Trophoblast cell (in vitro differentiated cells and primary cell): ENCODE results near the gene MTUS2.
A peak's percentile ranks its signal among the peaks of the same experiment; 100 is the strongest.

Source experiments
- DNase-seq, 2 donors: peaks; one replicate each; pipeline ENCODE4 v3.0.0-alpha.2; 2016
- H2AFZ ChIP-seq: 2 replicates; pipeline ENCODE4 v1.6.1; 2013; ENCODE audit warnings: low read length, moderate library complexity, mild to moderate bottlenecking; ENCODE audit not compliant: insufficient read depth, poor library complexity
- H2AK5ac ChIP-seq: 2 replicates; pipeline ENCODE4 v1.6.1; 2013; ENCODE audit warnings: mild to moderate bottlenecking, low read length
- H2BK120ac ChIP-seq: 2 replicates; pipeline ENCODE4 v1.6.1; 2013; ENCODE audit warnings: low read length, mild to moderate bottlenecking, moderate library complexity; ENCODE audit not compliant: insufficient read depth, poor library complexity
- H2BK12ac ChIP-seq: 2 replicates; pipeline ENCODE4 v1.6.1; 2013; ENCODE audit warnings: mild to moderate bottlenecking, low read length, moderate library complexity
- H2BK5ac ChIP-seq: 2 replicates; pipeline ENCODE4 v1.6.1; 2013; ENCODE audit warnings: low read length, low read depth, moderate library complexity, mild to moderate bottlenecking; ENCODE audit not compliant: poor library complexity
- H3K14ac ChIP-seq: 2 replicates; pipeline ENCODE4 v1.6.1; 2013; ENCODE audit warnings: mild to moderate bottlenecking, low read length
- H3K18ac ChIP-seq: 2 replicates; pipeline ENCODE4 v1.6.1; 2013; ENCODE audit warnings: mild to moderate bottlenecking, low read length
- H3K23ac ChIP-seq: 2 replicates; pipeline ENCODE4 v1.6.1; 2013; ENCODE audit warnings: low read length
- H3K27ac ChIP-seq: 2 replicates; pipeline ENCODE4 v1.5.1; 2013; ENCODE audit warnings: low read depth, mild to moderate bottlenecking, inconsistent platforms, low read length, moderate library complexity
- H3K27me3 ChIP-seq: 2 replicates; pipeline ENCODE4 v1.6.1; 2013; ENCODE audit warnings: inconsistent platforms, mild to moderate bottlenecking, low read length, moderate library complexity; ENCODE audit not compliant: insufficient read depth
- H3K36me3 ChIP-seq, 2 experiments: 1 replicate in 1 of 2; 2 replicates in 1 of 2; pipeline ENCODE4 v1.6.1; 2013; ENCODE audit warnings: low read length in 2 of 2, mild to moderate bottlenecking in 2 of 2, moderate library complexity in 1 of 2; ENCODE audit not compliant: insufficient read depth in 2 of 2, control insufficient read depth in 1 of 2
- H3K4ac ChIP-seq: 2 replicates; pipeline ENCODE4 v1.6.1; 2013; ENCODE audit warnings: low read depth, mild to moderate bottlenecking, low read length, moderate library complexity
- H3K4me1 ChIP-seq, 2 experiments: 1 replicate in 1 of 2; 2 replicates in 1 of 2; pipeline ENCODE4 v1.6.1; 2013; ENCODE audit warnings: low read length in 2 of 2, mild to moderate bottlenecking in 2 of 2, moderate library complexity in 1 of 2; ENCODE audit not compliant: insufficient read depth in 2 of 2, control insufficient read depth in 1 of 2
- H3K4me2 ChIP-seq: 2 replicates; pipeline ENCODE4 v1.6.1; 2013; ENCODE audit warnings: inconsistent platforms, mild to moderate bottlenecking, low read length, moderate library complexity
- H3K4me3 ChIP-seq: 2 replicates; pipeline ENCODE4 v1.5.1; 2013; ENCODE audit warnings: mild to moderate bottlenecking, low read depth, low read length, inconsistent platforms
- H3K79me1 ChIP-seq: one replicate; pipeline ENCODE4 v1.6.1; 2013; ENCODE audit warnings: low read length
- H3K79me2 ChIP-seq: 2 replicates; pipeline ENCODE4 v1.6.1; 2013; ENCODE audit warnings: low read length, mild to moderate bottlenecking; ENCODE audit not compliant: control insufficient read depth, insufficient read depth, poor library complexity
- H3K9ac ChIP-seq: 2 replicates; pipeline ENCODE4 v1.6.1; 2013; ENCODE audit warnings: mild to moderate bottlenecking, low read length
- H3K9me3 ChIP-seq: 2 replicates; pipeline ENCODE4 v1.6.1; 2013; ENCODE audit warnings: low read depth, mild to moderate bottlenecking, control low read depth, inconsistent platforms, low read length; ENCODE audit not compliant: insufficient read depth
- H4K12ac ChIP-seq: 2 replicates; pipeline ENCODE4 v1.6.1; 2013; ENCODE audit warnings: low read depth, mild to moderate bottlenecking, low read length, moderate library complexity
- H4K8ac ChIP-seq: 2 replicates; pipeline ENCODE4 v1.6.1; 2013; ENCODE audit warnings: low read depth, mild to moderate bottlenecking, low read length, moderate library complexity
- H4K91ac ChIP-seq: one replicate; pipeline ENCODE4 v1.6.1; 2013; ENCODE audit warnings: low read depth, mild to moderate bottlenecking, low read length, moderate library complexity
- WGBS: extraction: QIAGEN DNeasy Blood & Tissue Kit; methylation state at CpG from one replicate; pipeline ENCODE4 v1.1.7; 2013; ENCODE audit warnings: missing lambda C conversion rate; ENCODE audit not compliant: insufficient read length, insufficient coverage; ENCODE audit errors: extremely low coverage; 5-methylcytosine and 5-hydroxymethylcytosine counted together

The MTUS2 gene

DNA sequence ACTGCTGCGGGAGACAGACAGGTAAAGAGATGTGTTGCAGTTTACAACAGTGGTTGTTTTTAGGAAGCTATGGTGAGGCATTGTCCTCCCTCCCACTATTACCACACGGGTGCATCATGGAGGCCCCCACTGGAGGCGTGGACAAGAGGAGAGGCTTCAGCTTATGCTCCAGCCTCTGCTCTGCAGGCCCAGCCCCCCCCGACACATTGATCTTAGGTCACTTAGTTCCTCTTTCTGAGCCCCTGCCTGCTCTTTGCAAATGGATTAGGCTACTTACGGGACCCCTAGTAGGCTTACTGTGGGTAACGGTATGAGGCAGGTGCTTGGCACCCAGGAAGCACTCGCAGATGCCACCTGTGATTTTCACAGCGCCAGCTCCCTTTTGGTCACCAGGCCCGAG, 651.4 kb downstream of the MTUS2 start:
- Histone ChIP-seq H4K12ac (no peak overlapping the region), H3K4ac (no peak overlapping the region), H3K27ac (no peak overlapping the region), H3K4me1 (no peaks in the 10 kb centered on the region), H3K23ac (no peak overlapping the region), H3K4me2 (no peak overlapping the region), H4K91ac (no peak overlapping the region), H4K8ac (no peak overlapping the region), H3K79me2 (no peaks in the 10 kb centered on the region), H2BK120ac (no peak overlapping the region), H3K36me3 (no peaks in the 10 kb centered on the region), H2AK5ac (no peak overlapping the region), H2AFZ (no peak overlapping the region), H2BK12ac (no peak overlapping the region), H3K18ac (no peak overlapping the region), H3K27me3 (no peaks in the 10 kb centered on the region), H3K14ac (no peak overlapping the region), H3K9me3 (no peaks in the 10 kb centered on the region), H3K9ac (peak overlapping the region; percentile 56), H2BK5ac (no peak overlapping the region), H3K4me3 (no peak overlapping the region), H3K79me1 (no peaks in the 10 kb centered on the region)
- DNase-seq = no peak
- no CpG with 5 or more reads among the region's 9 CpGs for WGBS

DNA sequence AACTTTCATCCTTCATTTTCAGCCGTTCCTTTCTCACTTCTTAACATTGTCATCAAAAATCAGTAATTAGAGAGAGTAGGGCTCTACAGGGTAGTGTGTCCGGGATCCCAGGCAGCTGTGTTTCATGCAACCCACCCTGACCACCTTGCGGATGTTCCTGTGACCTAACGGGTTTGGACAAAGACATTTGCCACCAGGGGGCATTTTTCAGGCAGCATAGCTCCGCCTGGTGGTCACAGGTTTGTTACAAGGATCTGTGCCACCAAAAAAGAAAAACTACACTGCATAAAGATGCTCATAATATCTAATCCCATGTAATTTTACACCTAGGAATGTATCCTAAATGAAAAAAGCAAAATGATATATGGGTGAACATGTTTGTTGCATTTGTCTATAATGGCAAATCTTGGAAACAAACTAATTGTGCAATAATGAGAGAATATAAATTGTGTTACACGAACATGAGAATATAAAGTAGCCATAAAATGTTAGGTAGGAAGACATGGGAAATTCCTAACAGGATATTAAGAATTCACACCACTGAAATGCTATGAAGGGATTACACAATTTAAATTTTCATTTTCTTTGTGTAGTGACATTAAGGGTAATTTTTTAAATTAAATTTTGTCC, 652.3 kb downstream of the MTUS2 start:
- Histone ChIP-seq H4K8ac (no peak overlapping the region), H4K91ac (no peak overlapping the region), H3K18ac (no peak overlapping the region), H2BK5ac (no peak overlapping the region), H3K9me3 (no peaks in the 10 kb centered on the region), H3K4me2 (no peak overlapping the region), H3K27me3 (no peaks in the 10 kb centered on the region), H3K27ac (no peak overlapping the region), H4K12ac (no peak overlapping the region), H3K79me1 (no peaks in the 10 kb centered on the region), H3K4me1 (no peaks in the 10 kb centered on the region), H3K4me3 (no peak overlapping the region), H2BK120ac (no peak overlapping the region), H3K36me3 (no peaks in the 10 kb centered on the region), H2AFZ (no peak overlapping the region), H3K23ac (no peak overlapping the region), H2BK12ac (no peak overlapping the region), H3K9ac (no peak overlapping the region), H3K4ac (no peak overlapping the region), H2AK5ac (no peak overlapping the region), H3K14ac (no peak overlapping the region), H3K79me2 (no peaks in the 10 kb centered on the region)
- WGBS = no CpG with 5 or more reads among the region's 6 CpGs
- peak; percentile 43 to 82 for DNase-seq

- no peak overlapping the region for H4K12ac ChIP-seq
- H3K4me1 ChIP-seq = no peaks in the 10 kb centered on the region
- no peak overlapping the region for H3K23ac ChIP-seq
- H4K91ac ChIP-seq = no peak overlapping the region
- no peak overlapping the region for H3K27ac ChIP-seq
- no peak overlapping the region for H3K9ac ChIP-seq
- no peak overlapping the region for H3K18ac ChIP-seq
- H2AK5ac ChIP-seq = no peak overlapping the region
- no peak overlapping the region for H3K14ac ChIP-seq
- no peak overlapping the region for H3K4me2 ChIP-seq
- no peak overlapping the region for H2BK5ac ChIP-seq
- WGBS = no CpG with 5 or more reads among the region's 4 CpGs
- H3K79me1 ChIP-seq = no peaks in the 10 kb centered on the region
- H3K36me3 ChIP-seq = no peaks in the 10 kb centered on the region
- no peak overlapping the region for H2BK120ac ChIP-seq
- H3K4ac ChIP-seq = no peak overlapping the region
- H3K27me3 ChIP-seq = no peaks in the 10 kb centered on the region
- no peaks in the 10 kb centered on the region for H3K9me3 ChIP-seq
- H2BK12ac ChIP-seq = no peak overlapping the region
- H2AFZ ChIP-seq = no peak overlapping the region
- H4K8ac ChIP-seq = no peak overlapping the region
- no peaks in the 10 kb centered on the region for H3K79me2 ChIP-seq
- no peak overlapping the region for H3K4me3 ChIP-seq
- no peak for DNase-seq
These were observed 653.0 kb downstream of the MTUS2 start for GRCh38 chr13:29473166-29473565.

DNA sequence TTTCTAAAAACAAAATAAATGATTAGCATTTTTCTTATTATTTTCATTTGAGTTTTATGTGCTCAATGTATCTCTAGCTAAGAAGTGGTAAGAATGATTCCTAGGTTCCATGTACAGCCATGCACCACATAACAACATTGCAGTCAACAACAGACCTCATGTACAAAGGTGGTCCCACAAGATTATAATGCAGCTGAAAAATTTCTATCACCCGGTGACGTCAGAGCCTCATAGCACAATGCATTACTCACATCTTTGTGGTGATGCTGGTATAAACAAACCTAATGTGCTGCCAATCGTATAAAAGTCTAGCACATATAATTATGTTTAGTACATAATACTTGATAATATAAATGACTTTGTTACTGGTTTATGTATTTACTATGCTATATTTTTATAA, 654.9 kb downstream of the MTUS2 start:
- H3K9ac ChIP-seq = no peak overlapping the region
- H4K8ac ChIP-seq = no peak overlapping the region
- no peak overlapping the region for H2AFZ ChIP-seq
- peak; percentile 75 to 89 for DNase-seq
- no peak overlapping the region for H3K23ac ChIP-seq
- no CpG with 5 or more reads among the region's 3 CpGs for WGBS
- H2BK5ac ChIP-seq = no peak overlapping the region
- H3K79me2 ChIP-seq = no peaks in the 10 kb centered on the region
- H3K4me1 ChIP-seq = no peaks in the 10 kb centered on the region
- H3K79me1 ChIP-seq = no peaks in the 10 kb centered on the region
- H3K36me3 ChIP-seq = no peaks in the 10 kb centered on the region
- H3K4me3 ChIP-seq = no peak overlapping the region
- no peak overlapping the region for H2BK120ac ChIP-seq
- H4K12ac ChIP-seq = no peak overlapping the region
- H3K27ac ChIP-seq = no peak overlapping the region
- no peak overlapping the region for H3K4me2 ChIP-seq
- H3K27me3 ChIP-seq = no peaks in the 10 kb centered on the region
- no peak overlapping the region for H3K4ac ChIP-seq
- H2BK12ac ChIP-seq = no peak overlapping the region
- H4K91ac ChIP-seq = no peak overlapping the region
- no peak overlapping the region for H2AK5ac ChIP-seq
- H3K18ac ChIP-seq = no peak overlapping the region
- no peaks in the 10 kb centered on the region for H3K9me3 ChIP-seq
- no peak overlapping the region for H3K14ac ChIP-seq
